HG03108 (cell line): Measurements from ENCODE around the gene RAB11A.
A peak's percentile ranks its signal among the peaks of the same experiment; 100 is the strongest.

Experiments used
- ATAC-seq: cut with Tn5 transposase; IDR thresholded peaks from one replicate; pipeline ENCODE4 v1.9.1; 2021; ENCODE audit warnings: moderate library complexity; ENCODE audit not compliant: unreplicated experiment

RAB11A gene

DNA sequence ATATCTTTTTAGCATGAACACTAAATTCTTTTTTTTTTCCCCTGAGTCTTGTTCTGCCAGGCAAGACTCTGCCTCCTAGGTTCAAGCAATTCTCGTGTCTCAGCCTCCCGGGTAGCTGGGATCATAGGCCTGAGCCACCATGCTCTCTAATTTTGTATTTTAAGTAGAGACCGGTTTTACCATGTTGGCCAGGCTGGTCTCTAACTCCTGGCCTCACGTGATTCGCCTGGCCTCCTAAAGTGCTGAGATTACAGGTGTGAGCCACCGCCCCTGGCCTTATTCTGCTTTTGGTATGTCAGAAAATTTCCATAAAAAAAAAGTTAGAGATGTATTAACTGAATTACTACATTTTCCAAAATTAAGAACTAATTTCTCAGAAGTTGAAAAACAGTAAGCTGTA lies 14.3 kb downstream of the RAB11A start:
- no peak for ATAC-seq

DNA sequence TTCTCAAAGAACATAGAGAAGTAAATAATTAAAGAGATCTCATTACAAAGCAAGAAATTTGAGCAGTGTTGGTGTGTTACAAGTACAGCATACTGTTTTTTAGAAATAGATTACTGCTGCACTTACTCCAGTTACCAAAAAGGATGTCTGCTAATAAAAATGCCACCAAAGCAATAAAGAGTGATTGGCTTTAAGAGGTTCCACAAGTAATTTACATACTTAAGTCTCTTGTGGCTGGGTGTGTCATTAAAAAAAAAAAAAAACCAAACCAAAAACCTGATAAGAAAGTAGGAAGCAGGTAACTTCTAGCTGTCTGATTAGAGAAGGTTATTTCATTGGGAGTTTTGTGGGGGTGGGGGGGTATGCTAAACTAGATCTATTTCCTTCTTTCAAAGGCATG lies 15.2 kb downstream of the RAB11A start:
- ATAC-seq: no peak

DNA sequence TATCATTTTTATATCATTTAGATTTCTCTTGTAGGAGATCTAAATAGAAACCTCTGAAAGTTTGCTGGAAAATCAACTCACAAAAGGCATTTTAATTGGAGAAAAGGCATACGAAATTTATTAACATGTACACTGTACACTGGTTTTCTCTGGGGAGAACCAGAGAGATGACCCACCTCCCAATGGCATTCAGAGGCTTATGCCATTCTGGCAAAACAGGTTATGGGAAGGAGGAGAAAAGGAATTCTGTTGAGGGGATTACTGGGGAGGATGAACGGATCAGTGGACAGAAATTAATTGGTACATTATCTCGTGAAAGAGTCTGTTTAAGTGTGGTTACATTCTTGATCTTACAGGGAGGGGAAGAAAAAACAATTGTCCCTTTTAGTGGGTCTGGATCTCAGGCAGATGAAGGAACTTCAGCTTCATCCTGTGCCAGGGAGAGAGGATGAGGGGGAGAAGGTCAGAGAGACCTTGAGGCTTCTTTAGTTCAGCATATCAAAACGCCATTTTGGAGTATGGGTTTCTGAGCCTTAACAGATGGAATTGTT lies 16.5 kb downstream of the RAB11A start:
- ATAC-seq: no peak

DNA sequence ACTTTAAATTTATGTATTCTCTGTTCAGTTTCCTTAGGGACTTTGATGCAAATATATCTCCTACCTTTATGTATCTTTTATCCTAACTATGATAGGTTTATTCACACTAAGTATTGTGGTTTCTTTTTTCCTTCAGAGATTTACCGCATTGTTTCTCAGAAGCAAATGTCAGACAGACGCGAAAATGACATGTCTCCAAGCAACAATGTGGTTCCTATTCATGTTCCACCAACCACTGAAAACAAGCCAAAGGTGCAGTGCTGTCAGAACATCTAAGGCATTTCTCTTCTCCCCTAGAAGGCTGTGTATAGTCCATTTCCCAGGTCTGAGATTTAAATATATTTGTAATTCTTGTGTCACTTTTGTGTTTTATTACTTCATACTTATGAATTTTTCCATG lies 18.3 kb downstream of the RAB11A start:
- no peak for ATAC-seq

DNA sequence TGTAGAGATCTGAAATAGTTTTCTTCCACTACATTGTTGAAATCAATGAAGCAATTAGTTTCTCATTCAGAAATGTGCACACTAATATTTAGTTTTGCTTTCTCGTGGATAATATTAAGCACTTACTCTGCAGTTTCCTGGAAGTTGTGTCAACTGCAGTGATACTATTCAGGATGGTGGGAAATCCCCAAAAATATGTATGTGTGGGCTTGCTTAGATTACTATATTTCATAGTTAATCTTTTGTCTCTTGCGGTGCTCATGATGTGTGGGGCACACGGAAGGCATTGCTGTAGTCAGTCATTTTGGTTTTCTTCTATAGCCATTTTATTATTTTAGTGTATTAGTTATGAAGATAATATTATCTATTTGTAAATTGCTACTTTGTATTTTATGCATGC lies 19.7 kb downstream of the RAB11A start:
- no peak for ATAC-seq

DNA sequence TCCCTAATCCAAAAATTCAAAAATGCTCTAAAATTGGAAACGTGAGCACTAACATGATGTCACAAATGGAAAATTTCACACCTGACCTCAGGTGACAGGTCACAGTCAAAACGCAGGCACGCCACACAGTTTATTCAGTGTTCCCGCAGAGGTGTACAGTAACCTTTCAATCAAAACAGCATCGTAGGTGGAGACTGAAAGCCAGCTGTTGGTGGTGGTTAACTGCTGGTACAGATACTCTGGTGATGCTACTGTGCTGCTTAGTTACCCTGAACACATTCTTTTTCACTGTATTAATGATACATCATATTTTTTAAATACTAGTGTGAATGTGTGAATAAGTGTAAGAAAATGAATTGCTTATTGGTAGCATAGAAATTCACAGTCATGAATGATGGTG lies 23.8 kb downstream of the RAB11A start:
- ATAC-seq: no peak

DNA sequence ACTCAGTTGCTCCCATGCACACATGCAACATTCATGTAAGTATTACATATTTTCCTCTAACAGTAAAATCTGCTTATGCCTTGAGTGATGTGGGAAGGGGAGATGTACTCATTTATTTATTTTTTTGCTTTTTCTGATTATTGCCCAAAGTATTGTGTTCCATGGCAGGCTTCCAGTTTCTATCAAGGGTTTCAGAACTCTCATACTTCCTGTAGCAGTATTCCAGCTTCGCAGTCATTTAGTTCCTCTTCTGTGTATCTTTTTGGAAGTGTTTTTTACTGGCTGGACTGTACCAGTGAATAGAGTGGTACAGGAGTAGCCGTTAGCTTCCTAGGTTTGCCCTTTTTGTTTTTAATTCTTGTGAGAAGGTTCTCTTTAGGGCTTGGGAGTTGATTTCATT lies 26.9 kb downstream of the RAB11A start:
- ATAC-seq: no peak

DNA sequence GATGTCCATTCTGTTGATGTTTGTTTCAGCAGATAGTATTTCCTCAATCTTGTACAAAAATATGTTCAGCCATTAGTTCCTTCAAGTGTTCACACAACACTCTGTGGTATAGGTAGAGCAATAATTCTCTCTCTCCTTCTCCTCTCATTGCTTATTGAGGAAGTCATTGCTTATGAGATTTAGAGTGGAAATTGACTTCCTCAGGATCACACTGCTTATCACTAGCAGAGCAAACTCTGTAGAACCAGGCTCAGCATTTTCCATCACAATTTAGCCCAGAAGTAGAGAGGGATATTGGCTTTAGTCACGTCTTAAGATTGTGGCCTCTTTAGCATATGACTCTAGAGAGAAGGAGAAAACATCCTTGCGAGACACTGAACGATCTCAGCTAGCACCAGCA lies 31.2 kb downstream of the RAB11A start:
- no peak for ATAC-seq

DNA sequence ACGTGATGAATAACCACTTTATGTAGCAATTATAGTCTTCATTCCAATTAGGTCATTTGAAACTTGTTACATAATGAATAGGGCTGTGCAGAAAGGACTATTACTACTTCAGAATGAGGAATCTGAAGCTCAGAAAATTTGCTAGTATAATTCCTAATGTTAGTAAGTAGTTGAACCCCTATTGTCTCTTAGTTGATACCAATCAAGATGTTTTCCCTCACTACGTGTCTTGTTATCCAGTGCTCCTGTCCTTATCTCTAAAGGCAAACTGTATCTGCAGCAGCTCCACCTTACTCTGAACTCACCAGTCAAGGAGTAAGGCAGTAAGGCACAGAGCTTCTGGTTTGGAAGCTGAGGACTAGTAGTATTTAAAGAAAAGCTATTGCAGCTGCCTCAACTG lies 32.0 kb downstream of the RAB11A start:
- no peak for ATAC-seq

DNA sequence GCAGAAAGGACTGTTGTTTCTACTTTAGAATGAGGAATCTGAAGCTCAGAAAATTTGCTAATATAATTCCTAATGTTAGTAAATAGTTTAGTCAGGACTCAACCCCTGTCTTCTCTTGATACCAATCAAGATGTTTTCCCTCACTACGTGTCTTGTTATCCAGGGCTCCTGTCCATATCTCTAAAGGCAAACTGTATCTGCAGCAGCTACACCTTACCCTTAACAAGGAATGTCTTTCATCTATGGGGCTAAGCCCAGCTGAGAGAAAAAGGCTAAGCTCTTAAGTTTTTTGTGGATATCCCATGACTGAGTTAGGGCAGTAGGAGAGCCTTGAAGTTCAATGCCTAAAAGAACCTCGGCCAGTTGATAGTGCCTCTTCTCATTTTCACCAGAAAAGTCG lies 32.5 kb downstream of the RAB11A start:
- ATAC-seq: no peak

DNA sequence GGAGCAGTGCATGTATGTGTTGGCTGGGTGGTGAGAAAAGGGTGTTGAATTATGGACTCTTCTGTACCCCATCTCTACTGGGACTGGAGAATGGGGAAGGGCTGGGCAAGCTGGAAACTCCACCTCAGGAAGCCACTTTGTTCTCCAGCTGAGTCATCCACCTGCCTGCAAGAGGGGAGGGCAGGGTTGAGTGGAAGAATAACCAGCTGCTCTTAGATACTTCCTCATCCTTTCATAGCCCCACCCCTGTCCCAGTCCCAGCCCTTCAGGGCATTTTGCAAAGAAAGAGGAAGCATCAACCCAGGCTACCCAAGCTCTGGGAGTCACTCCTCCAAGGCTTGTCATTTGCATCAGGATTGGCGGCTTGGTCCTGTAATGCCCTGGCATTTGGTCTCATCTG lies 33.1 kb downstream of the RAB11A start:
- ATAC-seq: peak; percentile 84

DNA sequence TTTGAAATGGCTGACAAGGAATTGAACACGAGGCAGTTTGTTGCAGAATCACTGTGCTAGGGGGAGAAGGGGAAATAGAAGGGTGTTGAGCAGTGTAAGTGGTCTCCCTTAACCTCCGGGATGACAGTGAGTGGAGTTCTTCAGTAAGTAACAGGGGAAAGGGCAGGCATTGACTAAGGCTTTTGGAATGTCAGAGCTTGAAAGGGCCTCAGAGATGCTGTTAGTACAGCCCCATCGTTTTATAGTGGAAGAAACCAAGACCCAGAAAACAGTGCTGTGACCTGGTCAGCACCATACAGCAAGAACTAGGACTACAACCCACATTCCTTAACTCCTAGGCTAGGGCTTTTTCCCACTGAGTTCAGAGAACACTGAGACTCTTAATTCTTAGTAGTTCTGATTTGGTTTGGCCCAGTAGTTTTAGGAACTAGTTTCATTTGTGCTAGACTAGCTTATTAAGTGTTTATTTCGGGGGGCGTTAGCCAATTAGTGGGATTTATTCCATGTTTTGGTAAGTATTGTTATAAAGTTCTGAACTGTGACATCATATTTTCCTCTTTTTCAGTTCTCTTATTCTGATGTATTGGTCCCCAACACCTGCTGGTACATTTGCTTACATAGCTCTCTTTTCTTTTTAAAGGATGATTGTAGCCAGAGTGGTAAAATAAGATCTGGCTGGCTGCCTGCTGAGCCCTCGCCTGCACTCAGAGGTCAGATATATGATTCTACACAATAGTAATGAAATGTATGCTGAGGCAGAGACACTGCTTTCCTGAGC lies 34.2 kb downstream of the RAB11A start:
- no peak for ATAC-seq

DNA sequence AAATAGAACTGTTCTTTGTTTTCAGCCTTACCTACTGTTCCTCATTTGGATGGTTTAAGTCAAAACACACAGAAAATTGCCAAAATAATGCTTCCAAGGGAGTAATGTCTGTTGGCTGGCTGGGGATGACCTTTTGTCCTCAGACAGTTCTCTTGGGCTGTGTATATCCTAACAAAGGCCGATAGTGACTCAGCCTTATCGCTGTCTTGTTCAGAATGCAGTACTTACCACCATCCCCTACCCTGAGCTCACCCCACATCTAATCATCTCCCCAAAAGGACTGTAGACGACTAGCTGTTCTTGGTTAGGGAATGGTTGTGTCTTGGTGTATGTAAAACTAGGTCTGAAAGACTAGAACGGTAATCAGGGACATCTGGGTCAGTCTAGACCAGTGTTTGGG lies 35.0 kb downstream of the RAB11A start:
- ATAC-seq: no peak

DNA sequence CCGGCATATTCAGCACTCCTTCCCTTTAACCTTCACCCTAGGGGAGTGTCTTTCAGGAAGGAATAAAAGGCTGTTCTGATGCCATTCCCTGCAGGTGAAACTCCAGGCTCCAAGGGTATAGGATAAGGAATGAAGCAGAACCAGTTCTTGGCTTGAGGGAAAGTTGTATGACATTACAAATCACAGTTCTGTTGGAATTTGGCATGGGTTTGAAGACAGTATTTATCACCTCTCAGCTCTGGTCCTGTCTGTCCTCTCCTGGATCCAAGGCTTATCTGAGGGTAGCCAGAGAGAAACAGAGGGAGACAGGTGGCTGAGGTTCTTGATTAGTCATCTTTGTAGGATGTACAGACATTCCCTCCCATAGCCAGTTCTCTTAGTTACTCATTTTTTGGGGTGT lies 37.1 kb downstream of the RAB11A start:
- no peak for ATAC-seq

DNA sequence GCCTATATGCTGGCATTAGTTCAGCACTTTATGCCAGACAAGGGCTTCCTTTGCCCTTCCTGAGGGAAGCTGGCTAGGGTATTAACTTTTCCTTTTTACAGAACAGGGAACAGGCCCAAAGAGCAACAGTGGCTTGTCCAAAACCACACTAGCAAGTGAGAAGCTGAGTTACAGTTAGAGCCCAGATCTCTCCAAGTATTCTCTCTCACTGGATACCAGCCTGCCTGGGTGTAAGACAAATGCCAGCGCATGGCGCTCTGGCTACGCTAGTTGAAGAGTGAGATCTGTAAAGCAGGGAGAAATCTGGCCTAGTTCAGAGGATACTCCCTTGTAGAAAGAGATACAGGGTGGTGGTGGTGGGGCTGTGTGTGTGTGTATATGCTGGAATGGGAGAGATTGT lies 38.4 kb downstream of the RAB11A start:
- ATAC-seq: no peak

DNA sequence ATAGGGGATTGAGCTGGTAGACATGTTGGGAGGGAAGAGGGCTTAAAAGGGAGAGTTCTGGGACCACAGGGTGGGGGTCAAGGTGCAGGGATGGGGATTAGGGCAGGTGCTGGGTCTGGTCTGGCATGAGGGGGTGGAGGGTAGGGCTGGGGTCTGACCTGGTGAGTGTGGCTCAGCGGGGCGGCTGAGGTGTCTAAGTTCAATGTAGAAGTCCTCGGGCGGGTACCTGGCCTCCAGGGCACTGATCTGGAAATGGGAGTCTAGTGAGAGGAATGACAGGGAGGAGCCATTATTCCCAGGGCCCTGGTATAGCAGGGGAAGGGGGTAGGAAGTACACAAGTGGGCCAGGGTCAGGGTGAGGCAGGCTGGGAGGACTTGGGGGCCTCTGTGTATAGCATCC lies 39.6 kb downstream of the RAB11A start:
- no peak for ATAC-seq

DNA sequence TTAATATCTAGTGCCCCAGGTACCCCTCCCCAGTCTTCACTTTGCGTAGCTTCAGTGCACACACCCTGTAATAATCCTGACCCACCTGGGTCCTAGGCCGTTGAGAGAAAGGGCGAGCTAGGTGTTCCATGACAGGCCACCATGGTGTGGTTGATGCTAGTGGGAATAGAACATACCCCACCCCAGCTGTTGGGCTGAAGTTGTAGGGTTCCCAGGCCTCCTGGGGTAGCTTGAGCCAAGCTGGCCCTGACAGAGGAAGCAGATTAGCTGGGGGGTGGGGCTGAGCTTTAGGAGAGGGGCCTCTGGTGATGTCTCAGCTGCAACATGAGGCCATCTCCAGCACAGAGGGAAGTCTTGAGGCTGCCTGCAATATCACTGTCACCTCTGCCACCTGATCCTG lies 40.5 kb downstream of the RAB11A start:
- ATAC-seq: no peak

DNA sequence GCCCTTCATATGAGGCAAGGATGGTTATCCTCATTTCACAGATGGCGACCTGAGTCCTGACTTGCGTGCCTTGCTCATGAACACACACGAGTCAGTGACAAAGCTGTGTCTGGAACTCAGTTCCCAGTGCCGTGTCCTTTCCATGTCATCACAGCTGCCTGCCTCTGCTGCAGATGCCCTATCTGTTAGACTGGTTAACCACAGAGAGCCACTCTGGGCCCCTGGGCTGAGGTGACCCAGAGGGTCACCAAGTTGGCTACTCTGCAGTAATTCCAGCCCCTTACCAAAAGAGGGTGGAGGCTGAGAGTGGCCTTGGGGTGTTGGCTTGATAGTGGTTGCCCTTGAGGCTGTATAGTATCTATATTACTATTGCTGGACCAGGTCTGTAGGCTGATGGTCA lies 41.0 kb downstream of the RAB11A start:
- ATAC-seq: no peak

DNA sequence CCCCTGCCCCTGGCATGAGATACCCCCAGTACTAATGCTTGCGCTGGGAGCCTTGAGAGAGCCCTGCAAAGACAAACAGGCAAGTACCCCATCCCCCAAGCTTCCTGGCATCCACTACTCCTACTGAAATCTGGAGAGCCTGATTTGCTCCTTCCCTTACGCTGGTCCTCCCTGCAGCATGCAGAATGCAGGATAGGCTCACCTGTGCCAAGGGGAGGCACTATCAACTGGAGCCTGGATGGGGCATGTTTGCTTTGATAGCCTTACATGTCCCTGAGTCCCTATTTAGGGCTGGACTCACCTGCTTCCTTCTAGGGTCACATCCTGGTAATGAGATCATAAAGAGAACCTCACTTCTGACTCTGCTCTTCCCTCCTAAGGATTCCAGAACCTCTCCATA lies 42.9 kb downstream of the RAB11A start:
- ATAC-seq: no peak

DNA sequence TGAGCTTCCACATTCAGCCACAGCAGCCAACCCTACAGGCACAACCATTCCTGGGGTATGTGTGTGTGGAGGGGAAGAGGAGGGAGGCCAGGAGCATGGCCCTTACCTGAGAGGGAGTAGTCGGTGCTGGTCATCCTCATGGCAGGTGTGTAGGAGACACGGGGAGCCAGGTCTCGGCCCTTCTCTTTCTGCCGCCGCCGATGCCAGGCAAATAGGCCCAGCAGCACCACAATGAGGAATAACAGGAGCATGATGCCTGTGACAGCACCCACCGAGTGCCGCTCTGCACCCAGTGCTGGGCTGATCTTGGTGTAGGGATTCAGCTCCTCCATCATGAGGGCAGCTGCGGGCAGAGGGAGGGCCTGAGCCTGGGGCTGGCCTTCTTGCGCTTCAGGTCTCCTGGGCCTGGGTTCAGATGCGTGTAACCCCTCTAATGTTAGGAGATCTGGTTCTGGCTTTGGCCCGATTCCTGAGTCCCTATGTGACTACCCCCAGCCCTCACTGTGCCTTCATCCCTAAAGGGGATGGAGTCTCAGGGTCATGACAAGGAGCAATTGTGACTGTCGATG lies 44.4 kb downstream of the RAB11A start:
- ATAC-seq: no peak

DNA sequence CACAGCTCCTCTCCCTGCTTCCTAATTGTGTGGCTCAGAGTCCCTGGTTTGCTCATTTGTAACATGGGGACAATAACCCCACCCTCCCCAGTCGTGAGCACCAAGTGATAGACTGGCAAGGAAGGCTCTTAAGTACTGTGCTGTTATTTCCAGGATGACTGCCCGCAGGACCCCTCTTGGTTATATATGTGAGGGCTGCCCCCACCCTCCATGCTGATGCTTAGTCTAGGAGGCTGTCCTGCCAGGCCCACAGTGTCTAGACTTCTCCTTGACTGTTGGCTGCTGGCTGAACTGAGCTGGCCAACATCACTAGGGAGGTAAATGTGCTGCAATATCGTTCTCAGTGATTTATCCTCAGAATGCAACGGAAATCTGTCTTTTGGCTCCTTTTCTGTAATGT lies 45.1 kb downstream of the RAB11A start:
- no peak for ATAC-seq

DNA sequence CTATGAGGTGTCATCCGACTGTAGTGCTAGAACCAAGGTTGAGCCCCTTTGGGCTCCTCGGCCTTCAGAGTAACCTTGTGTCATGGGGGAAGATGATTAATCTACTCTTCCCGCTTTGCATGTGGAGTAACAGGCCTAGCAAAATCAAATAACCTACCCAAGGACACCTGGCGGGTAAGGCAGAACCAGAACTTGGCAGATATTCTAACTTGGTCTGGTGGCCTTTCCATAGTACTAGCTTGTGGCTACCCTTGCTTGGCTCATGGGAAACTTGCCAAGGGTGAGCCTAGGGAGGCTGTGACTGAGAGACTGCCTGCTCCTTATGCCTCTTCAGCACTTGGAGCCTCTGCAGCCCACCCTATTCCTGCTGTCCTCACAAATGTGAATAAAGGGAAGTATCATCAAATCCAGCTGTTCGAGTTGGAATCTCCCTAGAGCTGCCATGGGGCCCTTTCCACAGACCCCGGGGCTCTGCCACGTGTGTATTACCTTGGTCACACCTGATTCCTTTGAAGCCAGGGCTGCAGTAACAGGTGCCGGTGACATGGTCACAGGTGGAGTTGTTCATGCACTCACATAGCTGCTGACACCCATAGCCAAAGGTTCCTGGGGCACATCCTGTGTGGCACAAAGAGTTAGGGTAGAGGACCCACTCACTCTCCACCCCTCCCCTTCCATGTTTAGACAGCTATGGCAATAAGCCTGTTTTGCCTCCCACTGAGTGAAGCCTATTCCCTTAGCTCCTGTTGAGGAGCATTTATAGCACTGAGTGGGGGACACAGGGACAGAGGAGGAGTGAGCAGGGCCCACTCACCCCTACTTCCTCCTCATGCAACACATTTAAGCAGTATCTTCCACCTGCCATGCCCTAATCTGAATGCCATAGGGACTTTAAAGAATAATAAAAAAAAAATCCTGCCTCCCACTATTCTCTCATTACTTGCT lies 46.0 kb downstream of the RAB11A start:
- ATAC-seq: no peak
